HepG2 (cell line): ENCODE data around the gene LAMB3. TPM values are rescaled to one million over a fixed set of nuclear protein-coding genes. Genes with fewer than 3 reads are reported as not detected.
A peak's percentile ranks its signal among the peaks of the same experiment; 100 is the strongest.

Source experiments
- ATAC-seq: fragments of 200-7000 bp; cut with Tn5 transposase; 3 replicates; pipeline ENCODE4 v1.9.1; 2020; ENCODE audit warnings: mild to moderate bottlenecking, moderate library complexity
- BruUV-seq: library from RNA; stranded (reverse); fragments of 400-500 nt; replicated peaks from 2 replicates; lab custom pipeline; 2021; lab: Mats Ljungman, UMichigan
- CTCF ChIA-PET: fragments of 300-600 bp; formaldehyde crosslinking; extraction: SDS; loops from one replicate; lab custom pipeline; 2021; ENCODE audit warnings: low total read pairs, inconsistent platforms, low intra/inter-chr PET ratio; lab: Yijun Ruan, JAX
- POLR2A ChIA-PET: fragments of 350-600 bp; sonication (Branson Sonifier 250); formaldehyde crosslinking; loops from one replicate; lab custom pipeline; 2020; ENCODE audit warnings: antibody characterized with exemption, inconsistent platforms; lab: Yijun Ruan, JAX
- DNase-seq: peaks from one replicate; pipeline ENCODE4 v3.0.0-alpha.2; 2015; ENCODE audit warnings: low spot score
- FAIRE-seq: peaks from 3 replicates; lab custom pipeline; 2011; peaks lifted over from hg19 to GRCh38; lab: Jason Lieb, UNC
- H2AFZ ChIP-seq: one replicate; pipeline ENCODE4 v1.6.1; 2011; ENCODE audit warnings: low read length, inconsistent platforms
- H3K27ac ChIP-seq: fragments of 300-600 bp; 3 replicates; pipeline ENCODE4 v1.8.0; 2011; ENCODE audit warnings: mixed run types, mild to moderate bottlenecking, mixed read lengths, low read length, inconsistent platforms; ENCODE audit not compliant: insufficient read depth; ENCODE audit errors: extremely low read length
- H3K27me3 ChIP-seq, 2 experiments: fragments of 200-600 bp in 1 of 2; 2 replicates in 1 of 2; 3 replicates in 1 of 2; pipeline versions ENCODE4 v1.6.0 to v1.8.0; 2011; ENCODE audit warnings: low read length in 2 of 2, mild to moderate bottlenecking in 2 of 2, moderate library complexity in 2 of 2, inconsistent platforms in 1 of 2; ENCODE audit not compliant: insufficient read depth in 2 of 2, control insufficient read depth in 1 of 2
- H3K36me3 ChIP-seq, 2 experiments: fragments of 200-600 bp in 1 of 2; replicated peaks in 1 of 2; 2 replicates in 1 of 2; 3 replicates in 1 of 2; pipeline versions ENCODE4 v1.5.1 to v1.8.0; 2011; ENCODE audit warnings: low read length in 2 of 2, inconsistent platforms in 1 of 2; ENCODE audit not compliant: insufficient read depth in 2 of 2, control insufficient read depth in 1 of 2
- H3K4me1 ChIP-seq: 2 replicates; pipeline ENCODE4 v1.5.1; 2012; ENCODE audit warnings: low read length, inconsistent platforms; ENCODE audit not compliant: insufficient read depth
- H3K4me2 ChIP-seq: 2 replicates; pipeline ENCODE4 v1.6.0; 2011; ENCODE audit warnings: low read depth, low read length, inconsistent platforms
- H3K4me3 ChIP-seq, 3 experiments: fragments of 200-600 bp in 1 of 3; sonication (generic), shearing (Covaris generic) in 1 of 3; replicated peaks in 1 of 3; 2 replicates each; pipeline ENCODE4 v1.5.1; 2011 to 2016; ENCODE audit warnings: low read length in 3 of 3, inconsistent platforms in 2 of 3, low read depth in 2 of 3, mild to moderate bottlenecking in 2 of 3, control low read depth in 1 of 3, mixed read lengths in 1 of 3; ENCODE audit not compliant: insufficient read depth in 1 of 3
- H3K79me2 ChIP-seq: one replicate; pipeline ENCODE4 v1.6.1; 2011; ENCODE audit warnings: low read length, inconsistent platforms; ENCODE audit not compliant: insufficient read depth
- H3K9ac ChIP-seq: 2 replicates; pipeline ENCODE4 v1.6.0; 2011; ENCODE audit warnings: mild to moderate bottlenecking, low read depth, low read length, inconsistent platforms; ENCODE audit not compliant: insufficient read depth
- H3K9me3 ChIP-seq: 2 replicates; pipeline ENCODE4 v1.5.1; 2012; ENCODE audit warnings: mild to moderate bottlenecking, low read length
- H4K20me1 ChIP-seq: 2 replicates; pipeline ENCODE4 v1.6.0; 2011; ENCODE audit warnings: inconsistent platforms, mild to moderate bottlenecking, low read length, moderate library complexity; ENCODE audit not compliant: insufficient read depth
- DNMT3B ChIP-seq: conservative IDR thresholded peaks from 2 replicates; pipeline ENCODE4 v1.6.1; 2016; ENCODE audit warnings: missing biosample characterization, control low read depth
- EZH2 ChIP-seq: conservative IDR thresholded peaks from 2 replicates; pipeline ENCODE4 v1.6.1; 2012; ENCODE audit warnings: mild to moderate bottlenecking, low read depth, low read length, moderate library complexity
- GZF1 ChIP-seq: sonication (generic); formaldehyde crosslinking; IDR thresholded peaks from 2 replicates; pipeline ENCODE4 v1.5.1; 2020; ENCODE audit warnings: mild to moderate bottlenecking, missing genetic modification reagents
- KDM4B ChIP-seq: sonication (generic); formaldehyde crosslinking; IDR thresholded peaks from 2 replicates; pipeline ENCODE4 v1.4.0; 2020; ENCODE audit warnings: missing genetic modification reagents
- MZF1 ChIP-seq: sonication (generic); formaldehyde crosslinking; IDR thresholded peaks from 2 replicates; pipeline ENCODE4 v1.8.1; 2023; ENCODE audit warnings: mild to moderate bottlenecking, missing genetic modification reagents, borderline replicate concordance
- PAWR ChIP-seq: sonication (generic); formaldehyde crosslinking; IDR thresholded peaks from 2 replicates; pipeline ENCODE4 v1.4.0; 2020; ENCODE audit warnings: missing genetic modification reagents, mild to moderate bottlenecking, borderline replicate concordance
- REPIN1 ChIP-seq: sonication (generic); formaldehyde crosslinking; IDR thresholded peaks from 2 replicates; pipeline ENCODE4 v1.8.0; 2022; ENCODE audit warnings: missing genetic modification reagents, low read depth, mild to moderate bottlenecking, borderline replicate concordance
- RORA ChIP-seq: sonication (generic); formaldehyde crosslinking; IDR thresholded peaks from 2 replicates; pipeline ENCODE4 v1.5.0; 2020; ENCODE audit warnings: mild to moderate bottlenecking, missing genetic modification reagents, moderate library complexity
- SMC3 ChIP-seq: IDR thresholded peaks from 2 replicates; pipeline ENCODE4 v1.6.1; 2011; ENCODE audit warnings: low read length, improper control_type of control experiment
- ZNF33A ChIP-seq: sonication (generic); formaldehyde crosslinking; IDR thresholded peaks from 2 replicates; pipeline ENCODE4 v1.5.1; 2020; ENCODE audit warnings: missing genetic modification reagents, mild to moderate bottlenecking, moderate library complexity, borderline replicate concordance
- ZNF850 ChIP-seq: sonication (generic); formaldehyde crosslinking; conservative IDR thresholded peaks from 2 replicates; pipeline ENCODE4 v1.9.0; 2021; ENCODE audit warnings: mild to moderate bottlenecking, missing genetic modification reagents
- ZNF883 ChIP-seq: sonication (generic); formaldehyde crosslinking; IDR thresholded peaks from 2 replicates; pipeline ENCODE4 v1.5.1; 2020; ENCODE audit warnings: mild to moderate bottlenecking, missing genetic modification reagents; ENCODE audit errors: not compliant biosample characterization
- WGBS: methylation state at CpG from one replicate; pipeline ENCODE4 v1.1.6; 2017; ENCODE audit warnings: low lambda C conversion rate; 5-methylcytosine and 5-hydroxymethylcytosine counted together
- in situ Hi-C: cut with HindIII; loops from 2 replicates; pipeline ENCODE4 v1.10.0; 2017; ENCODE audit warnings: low pct_unique_long_range_greater_than_20kb; ENCODE audit not compliant: extremely low pct_ligation_motif_present
- intact Hi-C: fragments of 100-400 bp; cut with micrococcal nuclease; formaldehyde crosslinking; loops from one replicate; pipeline ENCODE4 v1.10.0; 2022; ENCODE audit not compliant: unreplicated experiment
- polyA plus RNA-seq, 8 experiments: library from polyadenylated mRNA; depleted of rRNA in 3 of 8; stranded (reverse) in 7 of 8; unstranded in 1 of 8; fragments of >200 nt; fragmentation: Illumina TruSeq in 4 of 8; extraction: Trizol in 4 of 8; gene quantifications; 2 replicates each; pipeline versions ENCODE4 v1.2.1 to v1.2.3, GENCODE V29; 2011 to 2016; ENCODE audit warnings: low read depth in 4 of 8, missing spikeins in 1 of 8, mixed read lengths in 1 of 8; ENCODE audit not compliant: insufficient read depth in 1 of 8
- total RNA-seq, 5 experiments: library from RNA; depleted of rRNA; stranded (reverse); fragments of >200 nt; fragmentation: Illumina TruSeq; extraction: Trizol; gene quantifications; 2 replicates each; pipeline ENCODE4 v1.2.3, GENCODE V29; 2016; ENCODE audit warnings: low read depth in 1 of 5
- TF ChIP-seq, protein P1 (sequence below): sonication (generic); formaldehyde crosslinking; IDR thresholded peaks from 2 replicates; pipeline ENCODE4 v1.5.0; 2020; ENCODE audit warnings: mild to moderate bottlenecking, missing genetic modification reagents, moderate library complexity
- TF ChIP-seq, protein P2 (sequence below): sonication (generic); formaldehyde crosslinking; IDR thresholded peaks from 2 replicates; pipeline ENCODE4 v1.5.1; 2020; ENCODE audit warnings: mild to moderate bottlenecking, missing genetic modification reagents
- TF ChIP-seq, protein P3 (sequence below): IDR thresholded peaks from 2 replicates; pipeline ENCODE4 v1.6.1; 2018; ENCODE audit warnings: missing genetic modification reagents, mild to moderate bottlenecking, missing compliant biosample characterization

The LAMB3 gene
- total and polyA plus RNA-seq, 2 of the 13 experiments (the other 11 are each of a cell fraction or from before 2014, with no cell fraction given), result 0.18 to 0.24 TPM

DNA sequence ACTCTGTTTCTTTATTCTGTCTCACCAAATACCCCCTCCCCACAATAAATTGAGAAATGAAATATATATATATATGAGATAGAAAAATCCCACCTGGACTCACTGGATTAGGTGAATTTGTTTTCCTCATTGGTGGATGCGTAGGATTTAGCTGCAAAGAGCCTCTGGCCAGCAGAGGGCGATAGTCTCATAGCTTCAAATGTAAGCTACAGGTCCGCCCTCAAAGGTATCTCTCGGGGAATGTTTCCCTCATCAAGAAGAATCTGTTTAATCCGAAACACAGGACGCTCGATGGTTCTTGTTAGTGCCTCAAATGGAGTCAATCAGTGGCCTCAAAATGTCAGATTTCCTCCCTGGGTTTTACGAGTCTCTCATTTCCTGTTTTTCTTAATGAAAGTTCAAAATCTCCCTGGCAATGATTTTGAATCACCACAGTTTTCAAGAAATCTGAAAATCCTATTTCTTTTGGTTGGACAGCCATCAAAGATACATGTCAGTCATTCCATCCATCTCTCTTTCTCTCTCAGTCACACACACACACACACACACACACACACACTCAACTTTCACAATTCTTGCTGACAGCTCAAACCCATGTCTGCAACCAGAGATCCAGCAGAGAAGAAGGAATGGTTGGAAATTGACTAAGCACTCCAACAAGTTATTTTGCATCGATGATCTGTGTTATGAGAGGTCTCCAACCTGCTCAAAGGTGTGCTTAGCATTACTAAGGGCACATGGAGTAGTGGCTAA is 82.6 kb downstream of the LAMB3 start (continued):
- TF ChIP-seq, protein P1, sequence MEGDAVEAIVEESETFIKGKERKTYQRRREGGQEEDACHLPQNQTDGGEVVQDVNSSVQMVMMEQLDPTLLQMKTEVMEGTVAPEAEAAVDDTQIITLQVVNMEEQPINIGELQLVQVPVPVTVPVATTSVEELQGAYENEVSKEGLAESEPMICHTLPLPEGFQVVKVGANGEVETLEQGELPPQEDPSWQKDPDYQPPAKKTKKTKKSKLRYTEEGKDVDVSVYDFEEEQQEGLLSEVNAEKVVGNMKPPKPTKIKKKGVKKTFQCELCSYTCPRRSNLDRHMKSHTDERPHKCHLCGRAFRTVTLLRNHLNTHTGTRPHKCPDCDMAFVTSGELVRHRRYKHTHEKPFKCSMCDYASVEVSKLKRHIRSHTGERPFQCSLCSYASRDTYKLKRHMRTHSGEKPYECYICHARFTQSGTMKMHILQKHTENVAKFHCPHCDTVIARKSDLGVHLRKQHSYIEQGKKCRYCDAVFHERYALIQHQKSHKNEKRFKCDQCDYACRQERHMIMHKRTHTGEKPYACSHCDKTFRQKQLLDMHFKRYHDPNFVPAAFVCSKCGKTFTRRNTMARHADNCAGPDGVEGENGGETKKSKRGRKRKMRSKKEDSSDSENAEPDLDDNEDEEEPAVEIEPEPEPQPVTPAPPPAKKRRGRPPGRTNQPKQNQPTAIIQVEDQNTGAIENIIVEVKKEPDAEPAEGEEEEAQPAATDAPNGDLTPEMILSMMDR, result peak; percentile 74
- TF ChIP-seq MZF1 (no peak), SMC3 (peak; percentile 48), ZNF883 (CRISPR knock-in tag) (no peak), EZH2 (no peak), DNMT3B (CRISPR knock-in tag) (no peak), ZNF850 (CRISPR knock-in tag) (no peak), RORA (CRISPR knock-in tag) (no peak), ZNF33A (CRISPR knock-in tag) (no peak), KDM4B (CRISPR knock-in tag) (no peak), PAWR (CRISPR knock-in tag) (no peak)

DNA sequence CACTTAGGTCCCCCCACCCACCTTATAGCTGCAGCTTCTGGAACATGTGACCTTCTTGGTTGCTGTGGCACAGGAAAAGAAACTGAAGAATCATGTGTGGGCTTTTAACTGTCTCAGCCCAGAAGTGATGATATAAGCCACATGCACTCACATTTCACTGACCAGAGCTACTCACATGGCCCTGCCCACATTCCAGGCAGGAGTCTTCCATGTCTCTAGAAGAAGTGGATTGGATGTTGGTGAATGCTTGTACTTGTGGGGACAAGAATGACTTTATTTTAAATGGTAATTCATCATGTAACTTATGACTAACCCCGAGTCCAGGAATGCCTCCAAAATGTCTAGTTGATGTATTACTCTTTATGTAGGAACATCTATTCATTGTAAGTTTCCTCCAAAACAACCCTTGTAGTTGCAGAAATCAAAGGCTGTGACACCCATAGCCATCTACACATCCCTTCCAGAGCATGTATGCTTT is 84.5 kb downstream of the LAMB3 start:
- no peaks in the 10 kb centered on the region for H3K27me3 ChIP-seq
- intact Hi-C loops, result loop anchor here (2.0 kb wide), 3 partner anchors 59 to 915 kb away; no protein-coding TSS in a partner anchor
- FAIRE-seq (no peak), ATAC-seq (no peak), DNase-seq (no peak)
- no peaks in the 10 kb centered on the region for H3K9me3 ChIP-seq
- WGBS, result 0% methylated on average over 1 of the region's 1 CpG
- POLR2A ChIA-PET, result no interaction called here
- H3K36me3 ChIP-seq, result no peaks in the 10 kb centered on the region
- no peak overlapping the region for H3K4me3 ChIP-seq
- CTCF ChIA-PET, result no interaction called here
- H3K4me2 ChIP-seq, result no peak overlapping the region
- H3K79me2 ChIP-seq, result no peaks in the 10 kb centered on the region
- no TSS peak for BruUV-seq
- H4K20me1 ChIP-seq, result no peaks in the 10 kb centered on the region
- H3K27ac ChIP-seq, result no peak overlapping the region
- no peaks in the 10 kb centered on the region for H3K4me1 ChIP-seq
- in situ Hi-C loops, result no loop called here
- no peak overlapping the region for H3K9ac ChIP-seq
- no peak overlapping the region for H2AFZ ChIP-seq
- TF ChIP-seq REPIN1 (CRISPR knock-in tag), result no peak
- TF ChIP-seq, protein P2, sequence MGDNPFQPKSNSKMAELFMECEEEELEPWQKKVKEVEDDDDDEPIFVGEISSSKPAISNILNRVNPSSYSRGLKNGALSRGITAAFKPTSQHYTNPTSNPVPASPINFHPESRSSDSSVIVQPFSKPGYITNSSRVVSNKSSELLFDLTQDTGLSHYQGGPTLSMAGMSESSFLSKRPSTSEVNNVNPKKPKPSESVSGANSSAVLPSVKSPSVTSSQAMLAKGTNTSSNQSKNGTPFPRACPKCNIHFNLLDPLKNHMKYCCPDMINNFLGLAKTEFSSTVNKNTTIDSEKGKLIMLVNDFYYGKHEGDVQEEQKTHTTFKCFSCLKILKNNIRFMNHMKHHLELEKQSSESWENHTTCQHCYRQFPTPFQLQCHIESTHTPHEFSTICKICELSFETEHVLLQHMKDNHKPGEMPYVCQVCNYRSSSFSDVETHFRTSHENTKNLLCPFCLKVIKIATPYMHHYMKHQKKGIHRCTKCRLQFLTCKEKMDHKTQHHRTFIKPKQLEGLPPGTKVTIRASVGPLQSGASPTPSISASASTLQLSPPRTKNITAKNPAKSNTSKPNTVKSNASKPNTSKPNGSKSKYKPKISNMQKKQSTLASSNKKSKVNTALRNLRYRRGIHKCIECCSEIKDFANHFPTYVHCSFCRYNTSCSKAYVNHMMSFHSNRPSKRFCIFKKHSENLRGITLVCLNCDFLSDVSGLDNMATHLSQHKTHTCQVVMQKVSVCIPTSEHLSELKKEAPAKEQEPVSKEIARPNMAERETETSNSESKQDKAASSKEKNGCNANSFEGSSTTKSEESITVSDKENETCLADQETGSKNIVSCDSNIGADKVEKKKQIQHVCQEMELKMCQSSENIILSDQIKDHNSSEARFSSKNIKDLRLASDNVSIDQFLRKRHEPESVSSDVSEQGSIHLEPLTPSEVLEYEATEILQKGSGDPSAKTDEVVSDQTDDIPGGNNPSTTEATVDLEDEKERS, result no peak
- TF ChIP-seq GZF1 (CRISPR knock-in tag), result no peak
- TF ChIP-seq, protein P3, sequence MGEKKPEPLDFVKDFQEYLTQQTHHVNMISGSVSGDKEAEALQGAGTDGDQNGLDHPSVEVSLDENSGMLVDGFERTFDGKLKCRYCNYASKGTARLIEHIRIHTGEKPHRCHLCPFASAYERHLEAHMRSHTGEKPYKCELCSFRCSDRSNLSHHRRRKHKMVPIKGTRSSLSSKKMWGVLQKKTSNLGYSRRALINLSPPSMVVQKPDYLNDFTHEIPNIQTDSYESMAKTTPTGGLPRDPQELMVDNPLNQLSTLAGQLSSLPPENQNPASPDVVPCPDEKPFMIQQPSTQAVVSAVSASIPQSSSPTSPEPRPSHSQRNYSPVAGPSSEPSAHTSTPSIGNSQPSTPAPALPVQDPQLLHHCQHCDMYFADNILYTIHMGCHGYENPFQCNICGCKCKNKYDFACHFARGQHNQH (CRISPR knock-in tag), result no peak
